Bone marrow (tissue), 2 donors: Measurements from ENCODE around the gene ADAMTS6.
A peak's percentile ranks its signal among the peaks of the same experiment; 100 is the strongest.
"Not testable (repeated sequence)": the region's sequence is repeated elsewhere in the genome, so short reads cannot be mapped to it uniquely, and the experiment has no call there.

Experiments used
- DNase-seq, 2 donors: peaks; one replicate each; lab custom pipeline; 2025; lab: John Stamatoyannopoulos, UW

The ADAMTS6 gene

GRCh38 chr5:65481635-65482295, at the start of gene ADAMTS6:
Gene ADAMTS6, minus strand, starts transcription at chr5:65481920. Its CDS starts 8,247 bp downstream, at chr5:65473673.
- DNase-seq: peak; percentile 8 to 56

GRCh38 chr5:65530904-65531303, 49.2 kb upstream of the ADAMTS6 start:
- no peak for DNase-seq

- no peak for DNase-seq
Observed at GRCh38 chr5:65525726-65526125, 44.0 kb upstream of the ADAMTS6 start.

- no peak for DNase-seq
Observed at GRCh38 chr5:65512170-65512937, 30.6 kb upstream of the ADAMTS6 start.

- no peak for DNase-seq
Observed at GRCh38 chr5:65508978-65509377, 27.3 kb upstream of the ADAMTS6 start.

- no peak for DNase-seq
Observed at GRCh38 chr5:65506961-65507360, 25.2 kb upstream of the ADAMTS6 start.

GRCh38 chr5:65489119-65489518, 7.4 kb upstream of the ADAMTS6 start:
- no peak for DNase-seq

GRCh38 chr5:65488038-65488687, 6.4 kb upstream of the ADAMTS6 start:
- DNase-seq: not testable (repeated sequence)

- DNase-seq: not testable (repeated sequence)
Observed at GRCh38 chr5:65486803-65487202, 5.1 kb upstream of the ADAMTS6 start.

GRCh38 chr5:65485405-65485804, 3.7 kb upstream of the ADAMTS6 start:
- no peak for DNase-seq

GRCh38 chr5:65483546-65484346, 2.0 kb upstream of the ADAMTS6 start:
- DNase-seq: peak in 1 of 2 donors; percentile 28

GRCh38 chr5:65482736-65483545, 1.2 kb upstream of the ADAMTS6 start:
- DNase-seq: peak; percentile 16 to 25

GRCh38 chr5:65482296-65482735, 596 bp upstream of the ADAMTS6 start:
- no peak for DNase-seq

- no peak for DNase-seq
Observed at GRCh38 chr5:65481171-65481581, 544 bp downstream of the ADAMTS6 start.

GRCh38 chr5:65480306-65480865, 1.3 kb downstream of the ADAMTS6 start:
- DNase-seq: peak; percentile 4 to 31

GRCh38 chr5:65479527-65479926, 2.2 kb downstream of the ADAMTS6 start:
- DNase-seq: peak in 1 of 2 donors; percentile 4

- DNase-seq: no peak
Observed at GRCh38 chr5:65478336-65478735, 3.4 kb downstream of the ADAMTS6 start.

GRCh38 chr5:65475895-65476294, 5.8 kb downstream of the ADAMTS6 start:
- no peak for DNase-seq

- DNase-seq: no peak
Observed at GRCh38 chr5:65475336-65475735, 6.4 kb downstream of the ADAMTS6 start.

GRCh38 chr5:65474130-65474711, 7.5 kb downstream of the ADAMTS6 start:
- DNase-seq: no peak
